ENCODE results near the gene TRIM41.
"Not testable (repeated sequence)": the region's sequence is repeated elsewhere in the genome, so short reads cannot be mapped to it uniquely, and the experiment has no call there.

The TRIM41 gene

GRCh38 chr5:181265092-181265671 lies 42.1 kb downstream of the TRIM41 start:
- Mint-ChIP-seq H3K4me1 (peaks cover 10% of the 10 kb centered on the region), H3K9me3 (no peaks in the 10 kb centered on the region), H3K27ac (no peak overlapping the region), H3K27me3 (no peaks in the 10 kb centered on the region), H3K4me3 (no peak overlapping the region)
- ATAC-seq (no peak), DNase-seq (no peak)

DNA sequence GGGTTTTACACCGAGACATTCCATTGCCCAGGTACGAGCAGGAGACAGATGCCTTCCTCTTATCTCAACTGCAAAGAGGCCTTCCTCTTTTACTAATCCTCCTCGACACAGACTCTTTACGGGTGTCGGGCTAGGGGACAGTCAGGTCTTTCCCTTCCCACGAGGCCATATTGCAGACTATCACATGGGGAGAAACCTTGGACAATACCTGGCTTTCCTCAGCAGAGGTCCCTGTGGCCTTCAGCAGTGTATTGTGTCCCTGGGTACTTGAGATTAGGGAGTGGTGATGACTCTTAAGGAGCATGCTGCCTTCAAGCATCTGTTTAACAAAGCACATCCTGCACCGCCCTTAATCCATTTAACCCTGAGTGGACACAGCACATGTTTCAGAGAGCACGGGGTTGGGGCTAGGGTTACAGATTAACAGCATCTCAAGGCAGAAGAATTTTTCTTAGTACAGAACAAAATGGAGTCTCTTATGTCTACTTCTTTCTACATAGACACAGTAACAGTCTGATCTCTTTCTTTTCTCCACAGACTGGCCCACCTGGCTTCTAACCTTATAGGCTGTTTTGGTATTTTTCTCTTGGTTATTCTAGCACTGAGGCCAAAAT lies 44.3 kb downstream of the TRIM41 start:
- H3K4me1 Mint-ChIP-seq, result peaks cover 10% of the 10 kb centered on the region
- H3K4me3 Mint-ChIP-seq, ATAC-seq, H3K27ac Mint-ChIP-seq, H3K9me3 Mint-ChIP-seq, DNase-seq, H3K27me3 Mint-ChIP-seq: not testable (repeated sequence)

- not testable (repeated sequence) for H3K27ac Mint-ChIP-seq, H3K4me3 Mint-ChIP-seq, DNase-seq, H3K27me3 Mint-ChIP-seq, H3K9me3 Mint-ChIP-seq, ATAC-seq
- peaks cover 10% of the 10 kb centered on the region for H3K4me1 Mint-ChIP-seq
These were observed 44.8 kb downstream of the TRIM41 start for GRCh38 chr5:181267907-181268306.

- H3K4me3 Mint-ChIP-seq, result no peak overlapping the region
- no peaks in the 10 kb centered on the region for H3K27me3 Mint-ChIP-seq
- DNase-seq (no peak), ATAC-seq (no peak)
- no peaks in the 10 kb centered on the region for H3K9me3 Mint-ChIP-seq
- no peak overlapping the region for H3K27ac Mint-ChIP-seq
- no peaks in the 10 kb centered on the region for H3K4me1 Mint-ChIP-seq
These were observed 48.0 kb downstream of the TRIM41 start for GRCh38 chr5:181271081-181271480.

GRCh38 chr5:181273433-181273744 lies 50.3 kb downstream of the TRIM41 start:
- DNase-seq, H3K9me3 Mint-ChIP-seq, H3K27me3 Mint-ChIP-seq, ATAC-seq, H3K27ac Mint-ChIP-seq, H3K4me1 Mint-ChIP-seq: not testable (repeated sequence)
- peak overlapping the region; percentile 29 to 61 for H3K4me3 Mint-ChIP-seq

- Mint-ChIP-seq H3K4me3 (no peak overlapping the region), H3K27me3 (no peaks in the 10 kb centered on the region), H3K27ac (no peak overlapping the region), H3K4me1 (peaks cover 6% of the 10 kb centered on the region), H3K9me3 (no peaks in the 10 kb centered on the region)
- ATAC-seq (no peak), DNase-seq (no peak)
These were observed 57.2 kb downstream of the TRIM41 start for GRCh38 chr5:181280251-181280762.

DNA sequence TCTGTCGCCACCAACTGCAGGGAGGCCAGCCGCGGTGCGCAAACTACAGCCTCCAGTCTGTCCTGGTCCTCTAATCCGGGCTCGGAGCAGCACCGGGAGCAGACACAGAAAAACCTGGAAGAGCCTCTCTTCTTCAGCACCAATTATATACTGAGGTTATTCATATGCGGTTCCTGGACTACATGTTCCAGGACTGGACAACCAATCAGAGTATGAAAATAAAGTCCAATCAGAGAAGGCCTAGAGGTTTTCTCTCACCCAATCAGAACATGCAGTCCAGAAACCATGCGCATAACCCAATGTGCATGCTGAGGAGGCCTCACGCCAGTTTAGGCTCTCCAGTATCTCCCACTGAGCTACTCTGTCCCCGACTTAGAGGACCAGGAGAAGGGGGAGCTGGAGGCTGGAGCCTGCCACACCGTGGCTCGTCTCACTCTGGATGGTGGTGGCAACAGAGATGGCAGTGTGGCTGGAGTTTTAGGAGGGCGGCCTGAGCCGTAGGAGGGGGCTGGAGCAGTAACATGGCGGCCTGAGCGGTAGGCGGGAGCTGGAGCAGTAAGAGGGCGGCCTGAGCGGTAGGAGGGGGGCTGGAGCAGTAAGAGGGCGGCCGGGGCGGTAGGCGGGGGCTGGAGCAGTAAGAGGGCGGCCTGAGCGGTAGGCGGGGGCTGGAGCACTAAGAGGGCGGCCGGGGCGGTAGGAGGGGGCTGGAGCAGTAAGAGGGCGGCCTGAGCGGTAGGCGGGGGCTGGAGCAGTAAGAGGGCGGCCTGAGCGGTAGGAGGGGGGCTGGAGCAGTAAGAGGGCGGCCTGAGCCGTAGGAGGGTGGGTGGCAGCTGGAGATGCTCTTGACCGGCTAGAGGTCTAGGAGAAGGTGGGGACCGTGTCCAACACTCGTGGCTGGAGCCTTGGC lies 58.2 kb downstream of the TRIM41 start:
- Mint-ChIP-seq H3K27me3 (no peaks in the 10 kb centered on the region), H3K27ac (no peak overlapping the region), H3K9me3 (no peaks in the 10 kb centered on the region), H3K4me3 (no peak overlapping the region), H3K4me1 (peaks cover 6% of the 10 kb centered on the region)
- ATAC-seq, result no peak
- no peak for DNase-seq

GRCh38 chr5:181281984-181282316 lies 58.9 kb downstream of the TRIM41 start:
- no peak overlapping the region for H3K4me3 Mint-ChIP-seq
- H3K9me3 Mint-ChIP-seq, result no peaks in the 10 kb centered on the region
- ATAC-seq (no peak), DNase-seq (no peak)
- H3K27ac Mint-ChIP-seq, result peak overlapping the region in 1 of 2 donors; percentile 21
- H3K4me1 Mint-ChIP-seq, result peaks cover 6% of the 10 kb centered on the region
- no peaks in the 10 kb centered on the region for H3K27me3 Mint-ChIP-seq

DNA sequence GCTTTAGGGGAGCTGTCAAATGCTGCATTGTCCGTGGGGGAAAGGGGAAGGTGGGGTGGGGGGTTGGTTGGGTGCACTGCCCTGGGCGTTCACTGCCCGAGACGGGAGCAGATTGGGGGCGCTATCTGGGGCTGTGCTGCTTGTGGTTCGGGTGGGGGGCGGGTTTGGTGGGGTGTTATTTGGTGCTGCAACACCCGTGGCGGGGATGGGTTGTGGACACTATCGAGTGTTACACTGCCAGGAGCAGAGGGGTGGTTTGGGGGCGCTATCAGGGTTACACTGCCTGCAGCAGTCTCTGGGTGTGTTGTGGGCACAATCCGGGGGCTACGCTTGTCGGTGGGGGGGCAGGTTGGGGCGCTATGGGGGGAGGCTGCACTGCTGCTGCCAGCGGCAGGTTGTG lies 59.3 kb downstream of the TRIM41 start:
- not testable (repeated sequence) for H3K27ac Mint-ChIP-seq, DNase-seq, H3K4me1 Mint-ChIP-seq, H3K4me3 Mint-ChIP-seq, ATAC-seq, H3K27me3 Mint-ChIP-seq, H3K9me3 Mint-ChIP-seq

DNA sequence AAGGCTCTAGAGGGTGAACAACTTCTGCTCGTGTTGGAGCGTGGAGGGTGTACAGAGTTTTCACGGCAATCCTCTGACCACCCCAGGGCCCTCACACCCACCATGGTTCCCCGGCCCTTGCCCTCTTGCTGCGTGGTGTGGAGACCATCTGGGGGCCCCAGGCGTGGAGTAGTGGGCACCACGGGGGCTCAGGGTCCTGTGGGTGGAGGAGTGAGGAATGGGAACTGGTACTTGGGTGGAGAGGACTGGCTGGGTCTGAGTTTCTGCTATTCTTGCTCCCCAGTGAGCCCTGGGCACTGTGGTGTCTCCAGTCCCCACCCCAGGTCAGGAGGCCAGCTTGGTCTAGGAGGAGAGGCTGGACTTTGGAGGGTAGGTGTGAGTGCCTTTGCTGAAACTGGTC lies 59.8 kb downstream of the TRIM41 start:
- peaks cover 6% of the 10 kb centered on the region for H3K4me1 Mint-ChIP-seq
- H3K4me3 Mint-ChIP-seq, result no peak overlapping the region
- no peaks in the 10 kb centered on the region for H3K27me3 Mint-ChIP-seq
- ATAC-seq (no peak), DNase-seq (no peak)
- no peaks in the 10 kb centered on the region for H3K9me3 Mint-ChIP-seq
- peak overlapping the region in 1 of 2 donors; percentile 14 for H3K27ac Mint-ChIP-seq

- no peaks in the 10 kb centered on the region for H3K9me3 Mint-ChIP-seq
- peaks cover 6% of the 10 kb centered on the region for H3K4me1 Mint-ChIP-seq
- H3K27me3 Mint-ChIP-seq, result no peaks in the 10 kb centered on the region
- no peak for DNase-seq
- peak overlapping the region in 1 of 2 donors; percentile 56 for H3K27ac Mint-ChIP-seq
- H3K4me3 Mint-ChIP-seq, result no peak overlapping the region
- no peak for ATAC-seq
These were observed 60.3 kb downstream of the TRIM41 start for GRCh38 chr5:181283347-181283746.

GRCh38 chr5:181283841-181284755 lies 61.0 kb downstream of the TRIM41 start:
- H3K27me3 Mint-ChIP-seq, H3K27ac Mint-ChIP-seq, ATAC-seq, H3K4me1 Mint-ChIP-seq, H3K4me3 Mint-ChIP-seq, H3K9me3 Mint-ChIP-seq, DNase-seq: not testable (repeated sequence)
